NCI-H146 (cell line): ENCODE measurements around the gene ZNF814.
"Not testable (repeated sequence)": the region's sequence is repeated elsewhere in the genome, so short reads cannot be mapped to it uniquely, and the experiment has no call there.

Experiments used
- DNase-seq: peaks from one replicate; lab custom pipeline; 2025; lab: John Stamatoyannopoulos, UW

ZNF814 gene

GRCh38 chr19:57816652-57817051 lies 72.2 kb downstream of the ZNF814 start:
- DNase-seq, result no peak

- no peak for DNase-seq
Measured at GRCh38 chr19:57815247-57816075, 73.4 kb downstream of the ZNF814 start.

GRCh38 chr19:57814505-57815246 lies 74.2 kb downstream of the ZNF814 start, which contains the start of gene ZNF552:
Gene ZNF552, minus strand, starts transcription at chr19:57814913. Its CDS starts 170 bp downstream, at chr19:57814743.
- DNase-seq, result peak; percentile 96

GRCh38 chr19:57813919-57814504 lies 74.8 kb downstream of the ZNF814 start:
- DNase-seq, result peak; percentile 33

- DNase-seq, result not testable (repeated sequence)
Measured at GRCh38 chr19:57812975-57813820, 75.6 kb downstream of the ZNF814 start.

- no peak for DNase-seq
Measured at GRCh38 chr19:57812226-57812625, 76.6 kb downstream of the ZNF814 start.

GRCh38 chr19:57810410-57811295 lies 78.2 kb downstream of the ZNF814 start:
- DNase-seq, result not testable (repeated sequence)

GRCh38 chr19:57807541-57807940 lies 81.3 kb downstream of the ZNF814 start:
- DNase-seq, result no peak

GRCh38 chr19:57803594-57804325 lies 85.1 kb downstream of the ZNF814 start:
- DNase-seq, result peak; percentile 32

GRCh38 chr19:57803265-57803593 lies 85.6 kb downstream of the ZNF814 start:
- no peak for DNase-seq

GRCh38 chr19:57802269-57802668 lies 86.6 kb downstream of the ZNF814 start:
- no peak for DNase-seq

- DNase-seq, result no peak
Measured at GRCh38 chr19:57800696-57801095, 88.1 kb downstream of the ZNF814 start.
